Measurements from ENCODE around the gene HMGXB3. TPM values are rescaled to one million over a fixed set of nuclear protein-coding genes. Genes with fewer than 3 reads are reported as not detected.

HMGXB3 gene
- polyA plus RNA-seq, 1 donor from 2014 or later = 66.6 TPM

GRCh38 chr5:150057996-150058395 is 57.5 kb downstream of the HMGXB3 start:
- TF ChIP-seq TAF1 (IDR thresholded peaks at IDR 0.05; ENCODE audit: low read depth) (no peak), SMC3 (conservative IDR thresholded peaks at IDR 0.05; ENCODE audit: poor library complexity) (no peak)
- Histone ChIP-seq H3K9me2 (ENCODE audit: insufficient read depth, low read length) (no peaks in the 10 kb centered on the region), H3K79me2 (replicated peaks; ENCODE audit: insufficient read depth, low read length) (no peaks in the 10 kb centered on the region), H3K27ac (ENCODE audit: low read length) (no peak overlapping the region), H3F3A (ENCODE audit: insufficient read depth, low read length, poor library complexity, severe bottlenecking) (no peaks in the 10 kb centered on the region), H3K9me3 (ENCODE audit: low read length) (no peaks in the 10 kb centered on the region), H2AFZ (ENCODE audit: low read depth, low read length) (no peak overlapping the region), H3K36me3 (ENCODE audit: insufficient read depth, low read length) (no peaks in the 10 kb centered on the region), H3K4me2 (ENCODE audit: low read length) (no peak overlapping the region), H3K4me3 (ENCODE audit: low read length) (no peak overlapping the region), H4K20me1 (ENCODE audit: insufficient read depth) (no peaks in the 10 kb centered on the region), H3K9ac (ENCODE audit: low read length) (no peak overlapping the region), H3K27me3 (ENCODE audit: insufficient read depth, low read depth, low read length) (no peaks in the 10 kb centered on the region)

- Histone ChIP-seq H4K20me1 (ENCODE audit: insufficient read depth) (no peaks in the 10 kb centered on the region), H3K27ac (ENCODE audit: low read length) (no peak overlapping the region), H3K9ac (ENCODE audit: low read length) (no peak overlapping the region), H3K79me2 (replicated peaks; ENCODE audit: insufficient read depth, low read length) (no peaks in the 10 kb centered on the region), H3K27me3 (ENCODE audit: insufficient read depth, low read depth, low read length) (no peaks in the 10 kb centered on the region), H3F3A (ENCODE audit: insufficient read depth, low read length, poor library complexity, severe bottlenecking) (no peaks in the 10 kb centered on the region), H3K4me3 (ENCODE audit: low read length) (no peak overlapping the region), H3K36me3 (ENCODE audit: insufficient read depth, low read length) (no peaks in the 10 kb centered on the region), H2AFZ (ENCODE audit: low read depth, low read length) (no peak overlapping the region), H3K9me3 (ENCODE audit: low read length) (no peaks in the 10 kb centered on the region), H3K4me2 (ENCODE audit: low read length) (no peak overlapping the region), H3K9me2 (ENCODE audit: insufficient read depth, low read length) (no peaks in the 10 kb centered on the region)
- TF ChIP-seq, protein P1, sequence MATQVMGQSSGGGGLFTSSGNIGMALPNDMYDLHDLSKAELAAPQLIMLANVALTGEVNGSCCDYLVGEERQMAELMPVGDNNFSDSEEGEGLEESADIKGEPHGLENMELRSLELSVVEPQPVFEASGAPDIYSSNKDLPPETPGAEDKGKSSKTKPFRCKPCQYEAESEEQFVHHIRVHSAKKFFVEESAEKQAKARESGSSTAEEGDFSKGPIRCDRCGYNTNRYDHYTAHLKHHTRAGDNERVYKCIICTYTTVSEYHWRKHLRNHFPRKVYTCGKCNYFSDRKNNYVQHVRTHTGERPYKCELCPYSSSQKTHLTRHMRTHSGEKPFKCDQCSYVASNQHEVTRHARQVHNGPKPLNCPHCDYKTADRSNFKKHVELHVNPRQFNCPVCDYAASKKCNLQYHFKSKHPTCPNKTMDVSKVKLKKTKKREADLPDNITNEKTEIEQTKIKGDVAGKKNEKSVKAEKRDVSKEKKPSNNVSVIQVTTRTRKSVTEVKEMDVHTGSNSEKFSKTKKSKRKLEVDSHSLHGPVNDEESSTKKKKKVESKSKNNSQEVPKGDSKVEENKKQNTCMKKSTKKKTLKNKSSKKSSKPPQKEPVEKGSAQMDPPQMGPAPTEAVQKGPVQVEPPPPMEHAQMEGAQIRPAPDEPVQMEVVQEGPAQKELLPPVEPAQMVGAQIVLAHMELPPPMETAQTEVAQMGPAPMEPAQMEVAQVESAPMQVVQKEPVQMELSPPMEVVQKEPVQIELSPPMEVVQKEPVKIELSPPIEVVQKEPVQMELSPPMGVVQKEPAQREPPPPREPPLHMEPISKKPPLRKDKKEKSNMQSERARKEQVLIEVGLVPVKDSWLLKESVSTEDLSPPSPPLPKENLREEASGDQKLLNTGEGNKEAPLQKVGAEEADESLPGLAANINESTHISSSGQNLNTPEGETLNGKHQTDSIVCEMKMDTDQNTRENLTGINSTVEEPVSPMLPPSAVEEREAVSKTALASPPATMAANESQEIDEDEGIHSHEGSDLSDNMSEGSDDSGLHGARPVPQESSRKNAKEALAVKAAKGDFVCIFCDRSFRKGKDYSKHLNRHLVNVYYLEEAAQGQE (IDR thresholded peaks at IDR 0.05; ENCODE audit: borderline replicate concordance) = no peak
- TF ChIP-seq CTCF (IDR thresholded peaks at IDR 0.05; ENCODE audit: poor library complexity, severe bottlenecking) (no peak), RAD21 (conservative IDR thresholded peaks at IDR 0.05) (no peak)
Observed at GRCh38 chr5:150058480-150059126, 58.1 kb downstream of the HMGXB3 start.

- Histone ChIP-seq H3K27me3 (ENCODE audit: insufficient read depth, low read depth, low read length) (no peaks in the 10 kb centered on the region), H3K79me2 (replicated peaks; ENCODE audit: insufficient read depth, low read length) (no peaks in the 10 kb centered on the region), H3K36me3 (ENCODE audit: insufficient read depth, low read length) (no peaks in the 10 kb centered on the region), H3K4me2 (ENCODE audit: low read length) (no peak overlapping the region), H3K9me2 (ENCODE audit: insufficient read depth, low read length) (no peaks in the 10 kb centered on the region), H3K9me3 (ENCODE audit: low read length) (no peaks in the 10 kb centered on the region), H2AFZ (ENCODE audit: low read depth, low read length) (no peak overlapping the region), H4K20me1 (ENCODE audit: insufficient read depth) (no peaks in the 10 kb centered on the region), H3K4me3 (ENCODE audit: low read length) (no peak overlapping the region), H3F3A (ENCODE audit: insufficient read depth, low read length, poor library complexity, severe bottlenecking) (no peaks in the 10 kb centered on the region), H3K27ac (ENCODE audit: low read length) (no peak overlapping the region), H3K9ac (ENCODE audit: low read length) (no peak overlapping the region)
- TF ChIP-seq EZH2 (IDR thresholded peaks at IDR 0.05; ENCODE audit: borderline replicate concordance, insufficient read depth, low read length, poor library complexity, severe bottlenecking) = no peak
- TF ChIP-seq MXI1 (conservative IDR thresholded peaks at IDR 0.05; ENCODE audit: poor library complexity, severe bottlenecking) = no peak
- TF ChIP-seq, protein P1 (IDR thresholded peaks at IDR 0.05; ENCODE audit: borderline replicate concordance) = no peak
- no peak for TF ChIP-seq TAF1 (IDR thresholded peaks at IDR 0.05; ENCODE audit: low read depth)
- no peak for TF ChIP-seq POLR2AphosphoS5 (IDR thresholded peaks at IDR 0.05)
- TF ChIP-seq CTCF (IDR thresholded peaks at IDR 0.05; ENCODE audit: poor library complexity, severe bottlenecking) = no peak
- TF ChIP-seq RAD21 (conservative IDR thresholded peaks at IDR 0.05) = no peak
- no peak for TF ChIP-seq SMC3 (conservative IDR thresholded peaks at IDR 0.05; ENCODE audit: poor library complexity)
- TF ChIP-seq EP300 (conservative IDR thresholded peaks at IDR 0.05; ENCODE audit: poor library complexity, severe bottlenecking) = no peak
Observed at GRCh38 chr5:150059623-150060022, 59.1 kb downstream of the HMGXB3 start.
